Measurements from ENCODE around the gene AIG1.

AIG1 gene

DNA sequence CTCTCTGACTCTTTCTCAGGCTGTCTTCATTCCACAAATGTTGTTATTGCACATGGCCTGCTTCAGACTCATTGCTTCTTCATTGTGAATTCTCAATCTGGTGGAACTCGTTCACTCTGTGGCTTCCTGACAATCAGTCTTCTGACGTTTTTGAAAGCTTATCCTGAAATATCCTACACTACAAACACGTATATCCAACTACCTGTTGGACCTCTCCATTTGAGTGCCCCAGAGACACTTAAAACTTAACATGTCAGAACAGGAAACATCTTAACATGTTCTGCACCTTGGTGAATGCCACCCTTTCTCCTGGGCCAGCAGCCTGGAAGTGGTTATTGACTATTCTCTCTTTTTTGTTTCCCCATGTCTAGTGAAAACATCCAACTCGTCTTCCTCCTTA, 50.8 kb downstream of the AIG1 start:
- TF ChIP-seq, protein P1, sequence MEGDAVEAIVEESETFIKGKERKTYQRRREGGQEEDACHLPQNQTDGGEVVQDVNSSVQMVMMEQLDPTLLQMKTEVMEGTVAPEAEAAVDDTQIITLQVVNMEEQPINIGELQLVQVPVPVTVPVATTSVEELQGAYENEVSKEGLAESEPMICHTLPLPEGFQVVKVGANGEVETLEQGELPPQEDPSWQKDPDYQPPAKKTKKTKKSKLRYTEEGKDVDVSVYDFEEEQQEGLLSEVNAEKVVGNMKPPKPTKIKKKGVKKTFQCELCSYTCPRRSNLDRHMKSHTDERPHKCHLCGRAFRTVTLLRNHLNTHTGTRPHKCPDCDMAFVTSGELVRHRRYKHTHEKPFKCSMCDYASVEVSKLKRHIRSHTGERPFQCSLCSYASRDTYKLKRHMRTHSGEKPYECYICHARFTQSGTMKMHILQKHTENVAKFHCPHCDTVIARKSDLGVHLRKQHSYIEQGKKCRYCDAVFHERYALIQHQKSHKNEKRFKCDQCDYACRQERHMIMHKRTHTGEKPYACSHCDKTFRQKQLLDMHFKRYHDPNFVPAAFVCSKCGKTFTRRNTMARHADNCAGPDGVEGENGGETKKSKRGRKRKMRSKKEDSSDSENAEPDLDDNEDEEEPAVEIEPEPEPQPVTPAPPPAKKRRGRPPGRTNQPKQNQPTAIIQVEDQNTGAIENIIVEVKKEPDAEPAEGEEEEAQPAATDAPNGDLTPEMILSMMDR (IDR thresholded peaks at IDR 0.05; ENCODE audit: low read length) = no peak
- TF ChIP-seq EZH2 (optimal IDR thresholded peaks at IDR 0.05; ENCODE audit: low read depth, low read length) = no peak
- TF ChIP-seq EZH2phosphoT487 (IDR thresholded peaks at IDR 0.05; ENCODE audit: low read length) = no peak

DNA sequence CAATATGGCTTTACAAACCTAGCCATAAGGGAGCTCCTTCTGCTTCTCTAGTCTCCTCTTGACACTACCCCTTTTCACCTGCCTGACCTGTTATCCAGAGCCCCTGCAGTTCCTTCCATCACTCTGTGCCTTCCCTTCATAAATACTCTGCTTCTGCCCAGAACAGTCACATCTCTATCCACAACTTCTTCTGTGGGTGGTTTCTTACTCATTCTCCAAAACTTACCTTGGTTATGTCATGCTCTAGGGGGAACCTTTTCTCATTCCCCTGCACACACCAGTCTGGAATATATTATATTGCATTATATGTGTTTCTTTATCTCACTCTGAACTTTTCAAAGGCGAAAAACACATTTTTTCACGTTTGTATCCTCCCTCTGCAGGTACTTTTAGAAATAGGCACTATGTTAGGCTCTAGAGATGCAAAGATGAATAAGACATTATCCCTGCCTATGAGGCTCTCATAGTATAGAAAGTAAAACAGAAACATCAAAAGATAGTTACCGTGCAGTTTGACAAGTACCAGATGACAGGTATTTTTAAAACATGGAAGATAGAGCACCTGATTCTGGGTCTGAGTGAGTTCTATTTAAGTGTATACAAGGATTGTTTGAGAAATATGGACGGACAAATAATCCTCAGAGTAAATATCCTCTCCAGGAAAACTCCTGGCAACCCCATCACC, 51.5 kb downstream of the AIG1 start:
- no peaks in the 10 kb centered on the region for H3F3A ChIP-seq (ENCODE audit: insufficient read depth, low read length)
- H3K27me3 ChIP-seq (replicated peaks; ENCODE audit: insufficient read depth, low read length) = no peaks in the 10 kb centered on the region
- peak overlapping the region; percentile 55 for H3K4me2 ChIP-seq (ENCODE audit: low read depth, low read length)
- 0 out of 2 replicates have a peak overlapping the region, but pooled peaks have one; percentile 6 for H3K9ac ChIP-seq (ENCODE audit: low read length)
- no peaks in the 10 kb centered on the region for H3K9me2 ChIP-seq (replicated peaks; ENCODE audit: insufficient read depth, low read length)
- H3K4me1 ChIP-seq (ENCODE audit: low read length) = no peaks in the 10 kb centered on the region; the same call in 1 of the 2 replicates
- H3K79me2 ChIP-seq (ENCODE audit: low read length) = no peaks in the 10 kb centered on the region
- peak; percentile 38 for DNase-seq
- no peaks in the 10 kb centered on the region for H3K36me3 ChIP-seq (replicated peaks; ENCODE audit: insufficient read depth, low read length)
- peak overlapping the region; percentile 34; the same call in 1 of the 2 replicates for H3K27ac ChIP-seq (ENCODE audit: low read length)
- H2AFZ ChIP-seq (ENCODE audit: low read length) = no peak overlapping the region
- H3K9me3 ChIP-seq (replicated peaks; ENCODE audit: insufficient read depth, low read length) = no peaks in the 10 kb centered on the region
- no peaks in the 10 kb centered on the region for H4K20me1 ChIP-seq (ENCODE audit: insufficient read depth, low read length)
- no peak overlapping the region for H3K4me3 ChIP-seq (ENCODE audit: low read length)
- TF ChIP-seq, protein P1 (IDR thresholded peaks at IDR 0.05; ENCODE audit: low read length) = no peak
- no peak for TF ChIP-seq EZH2 (optimal IDR thresholded peaks at IDR 0.05; ENCODE audit: low read depth, low read length)
- no peak for TF ChIP-seq EZH2phosphoT487 (IDR thresholded peaks at IDR 0.05; ENCODE audit: low read length)

More for the DNA sequence above, 50.8 kb downstream of the AIG1 start:
- Histone ChIP-seq H3K79me2 (ENCODE audit: low read length) (no peaks in the 10 kb centered on the region), H3K36me3 (replicated peaks; ENCODE audit: insufficient read depth, low read length) (no peaks in the 10 kb centered on the region), H3K4me3 (ENCODE audit: low read length) (no peak overlapping the region), H3K27ac (ENCODE audit: low read length) (no peak overlapping the region), H3K9me3 (replicated peaks; ENCODE audit: insufficient read depth, low read length) (no peaks in the 10 kb centered on the region), H3K4me1 (ENCODE audit: low read length) (no peaks in the 10 kb centered on the region; the same call in 1 of the 2 replicates), H3K9me2 (replicated peaks; ENCODE audit: insufficient read depth, low read length) (no peaks in the 10 kb centered on the region), H2AFZ (ENCODE audit: low read length) (no peak overlapping the region), H3K4me2 (ENCODE audit: low read depth, low read length) (no peak overlapping the region), H3K9ac (ENCODE audit: low read length) (no peak overlapping the region), H4K20me1 (ENCODE audit: insufficient read depth, low read length) (no peaks in the 10 kb centered on the region), H3K27me3 (replicated peaks; ENCODE audit: insufficient read depth, low read length) (no peaks in the 10 kb centered on the region), H3F3A (ENCODE audit: insufficient read depth, low read length) (no peaks in the 10 kb centered on the region)
- DNase-seq = no peak

DNA sequence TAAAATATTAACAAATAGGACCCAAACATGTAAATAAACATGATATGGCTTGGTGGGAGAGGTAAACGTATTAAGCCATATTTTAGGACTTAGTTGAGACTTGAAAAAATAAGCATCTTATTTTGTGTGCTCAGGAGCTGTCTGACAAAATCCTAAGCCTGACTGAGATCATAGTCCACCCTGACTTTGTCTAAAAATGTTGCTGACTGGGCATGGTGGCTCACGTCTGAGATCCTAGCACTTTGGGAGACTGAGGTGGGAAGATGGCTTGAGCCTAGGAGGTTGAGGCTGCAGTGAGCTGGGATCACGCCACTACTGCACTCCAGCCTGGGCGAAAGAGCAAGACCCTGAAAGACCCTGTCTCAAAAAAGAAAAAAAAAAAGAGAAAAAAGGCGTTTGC, 52.1 kb downstream of the AIG1 start:
- Histone ChIP-seq H3K27me3 (replicated peaks; ENCODE audit: insufficient read depth, low read length) (no peaks in the 10 kb centered on the region), H3K4me2 (ENCODE audit: low read depth, low read length) (peak overlapping the region; percentile 55; the same call in 1 of the 2 replicates), H2AFZ (ENCODE audit: low read length) (no peak overlapping the region)

More for the DNA sequence above, 52.1 kb downstream of the AIG1 start:
- Histone ChIP-seq H3K9me2 (replicated peaks; ENCODE audit: insufficient read depth, low read length) (no peaks in the 10 kb centered on the region), H3K27ac (ENCODE audit: low read length) (peak overlapping the region; percentile 34; the same call in 1 of the 2 replicates), H3K79me2 (ENCODE audit: low read length) (no peaks in the 10 kb centered on the region), H3K4me3 (ENCODE audit: low read length) (no peak overlapping the region), H3K4me1 (ENCODE audit: low read length) (no peaks in the 10 kb centered on the region; the same call in 1 of the 2 replicates), H3K9ac (ENCODE audit: low read length) (0 out of 2 replicates have a peak overlapping the region, but pooled peaks have one; percentile 6), H3F3A (ENCODE audit: insufficient read depth, low read length) (no peaks in the 10 kb centered on the region), H3K36me3 (replicated peaks; ENCODE audit: insufficient read depth, low read length) (no peaks in the 10 kb centered on the region), H4K20me1 (ENCODE audit: insufficient read depth, low read length) (no peaks in the 10 kb centered on the region), H3K9me3 (replicated peaks; ENCODE audit: insufficient read depth, low read length) (no peaks in the 10 kb centered on the region)
- DNase-seq = no peak
- TF ChIP-seq EZH2 (optimal IDR thresholded peaks at IDR 0.05; ENCODE audit: low read depth, low read length) (no peak), EZH2phosphoT487 (IDR thresholded peaks at IDR 0.05; ENCODE audit: low read length) (no peak)
- TF ChIP-seq, protein P1 (IDR thresholded peaks at IDR 0.05; ENCODE audit: low read length) = no peak

Measured in MM.1S (cell line).